GM18873 (cell line): Measurements from ENCODE around the gene CLIC6.

Experiments
- ATAC-seq: cut with Tn5 transposase; IDR thresholded peaks from one replicate; pipeline ENCODE4 v1.9.1; 2021; ENCODE audit warnings: mild to moderate bottlenecking, moderate library complexity, moderate number of reproducible peaks; ENCODE audit not compliant: unreplicated experiment, low FRiP score

CLIC6 gene

DNA sequence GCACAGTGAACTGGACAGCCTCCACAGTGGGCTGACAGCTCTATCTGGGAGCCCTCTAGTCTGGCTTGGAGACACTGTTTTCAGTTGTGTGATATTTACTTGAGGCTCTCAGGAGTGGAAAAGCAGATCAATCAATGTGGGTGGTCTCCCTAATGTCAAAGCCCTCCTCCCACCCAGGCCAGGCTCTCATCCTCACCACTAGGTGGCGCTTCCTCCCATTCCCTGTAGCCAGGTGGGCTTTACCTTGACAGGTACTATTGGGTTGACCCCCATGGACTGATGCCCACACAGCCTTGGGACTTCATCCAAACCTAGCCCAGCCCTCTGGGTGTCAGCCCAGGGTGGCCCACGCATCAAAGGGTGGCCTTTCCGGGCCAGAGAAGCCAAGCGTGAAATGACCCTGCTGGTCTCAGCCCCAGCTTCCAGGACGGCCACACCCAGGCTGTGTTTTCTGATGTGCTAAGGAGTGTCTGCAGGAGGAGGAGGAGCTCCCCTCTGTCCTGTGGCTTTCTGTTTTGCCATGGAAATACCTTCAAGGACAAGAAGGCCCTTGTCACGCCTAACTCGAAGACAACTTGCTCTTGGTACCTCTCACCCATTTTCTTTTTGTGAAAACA lies 54.0 kb downstream of the CLIC6 start:
- ATAC-seq: no peak

DNA sequence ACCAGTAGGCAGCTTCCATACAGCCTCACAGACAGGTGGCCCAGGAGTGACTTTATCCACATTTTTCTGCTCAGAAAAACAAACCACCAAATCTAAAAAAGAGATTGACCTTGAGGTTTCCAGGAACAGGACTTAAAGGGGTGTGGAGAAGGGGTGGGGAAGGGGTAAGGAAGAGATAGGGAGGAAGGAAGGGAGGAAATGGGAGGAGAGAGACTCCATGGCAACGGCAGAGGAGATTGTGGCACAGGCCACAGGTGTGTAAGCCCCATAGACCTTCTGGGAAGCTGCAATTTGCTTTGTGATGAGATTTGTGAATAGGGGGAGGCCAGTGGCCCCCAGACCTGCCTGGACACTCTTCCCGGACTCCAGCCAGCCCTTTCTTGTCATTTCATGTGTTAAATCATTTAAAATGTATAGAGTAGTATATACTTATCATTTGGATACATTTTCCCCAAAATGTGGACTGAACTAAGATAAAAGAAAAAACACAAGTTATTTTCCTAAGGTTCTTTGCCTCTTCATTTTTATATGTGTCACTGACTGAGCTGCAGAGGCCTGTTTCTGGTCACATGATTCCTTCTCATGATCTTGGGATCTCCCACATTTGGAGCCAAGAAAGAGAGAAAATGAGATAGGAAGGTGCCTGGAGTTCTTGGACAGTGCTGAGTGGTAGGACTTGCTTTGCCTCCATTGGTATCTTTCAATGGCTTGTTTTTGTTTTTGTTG lies 55.5 kb downstream of the CLIC6 start:
- no peak for ATAC-seq

DNA sequence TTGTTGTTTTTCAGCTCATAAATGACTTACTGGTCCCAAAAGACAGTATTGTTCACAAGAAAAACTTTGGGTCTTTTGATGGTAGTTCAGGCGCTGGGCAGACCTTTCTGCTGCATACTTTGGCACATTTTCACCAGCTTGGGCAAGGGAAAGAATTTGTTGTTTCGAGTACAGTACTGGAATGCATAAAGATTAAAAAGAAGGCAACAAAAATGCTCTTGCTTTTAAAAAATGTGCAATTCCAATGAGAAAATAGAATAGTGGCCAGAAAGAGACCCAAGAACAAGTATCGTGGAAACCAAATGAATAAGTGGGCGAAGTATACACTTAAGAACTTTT lies 56.0 kb downstream of the CLIC6 start:
- ATAC-seq: no peak

DNA sequence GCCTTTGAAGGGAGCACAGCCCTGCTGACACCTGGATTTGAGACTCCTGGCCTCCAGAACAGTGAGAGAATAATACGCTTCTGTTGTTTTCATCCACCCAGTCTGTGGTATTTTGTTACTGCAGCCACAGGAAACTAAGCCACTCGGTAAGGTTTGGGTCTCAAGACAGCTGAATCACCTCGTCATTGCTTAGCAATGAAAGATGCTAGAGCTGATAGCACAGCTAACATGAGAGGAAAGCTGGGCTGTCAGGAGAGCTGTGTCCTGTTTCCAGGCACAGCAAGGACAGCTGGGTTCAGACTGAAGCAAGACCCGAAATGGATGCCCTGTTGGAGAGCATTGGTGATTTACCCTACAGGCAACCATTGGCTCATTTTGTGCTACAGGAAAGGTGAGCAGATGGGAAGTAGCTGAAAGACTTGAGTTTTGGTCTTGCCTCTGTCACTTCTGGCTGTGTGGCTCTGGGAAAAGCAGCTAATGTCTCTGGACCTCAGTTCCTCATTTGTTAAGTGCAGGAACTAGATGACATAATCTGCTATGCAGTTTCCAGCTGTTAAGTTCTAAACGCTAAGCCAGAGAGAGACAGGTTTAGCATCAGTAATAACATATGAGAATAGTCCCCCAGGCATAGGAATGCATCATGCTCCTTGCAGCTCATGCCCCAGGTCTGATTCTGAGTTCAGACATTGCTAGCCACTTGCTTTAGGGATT lies 58.0 kb downstream of the CLIC6 start:
- no peak for ATAC-seq

DNA sequence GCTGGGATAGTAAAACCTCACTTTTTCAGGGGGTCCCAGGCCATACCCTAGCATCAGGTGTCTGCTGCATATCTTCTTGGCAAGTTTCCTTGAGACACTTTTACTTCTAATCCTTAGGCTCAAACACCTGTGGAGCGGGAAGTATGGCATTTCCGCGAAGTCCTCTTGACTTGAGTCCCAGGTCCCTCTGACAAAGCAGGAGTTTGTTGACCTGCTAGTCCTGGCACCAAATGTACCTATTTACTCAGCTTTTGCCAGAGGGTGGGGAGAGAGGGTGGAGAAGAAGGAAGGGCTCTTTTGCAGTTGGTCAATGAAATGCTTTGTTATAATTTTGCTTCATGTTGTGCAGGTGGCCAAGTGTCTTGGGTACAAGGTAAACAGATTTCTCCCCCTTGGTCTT lies 59.7 kb downstream of the CLIC6 start:
- no peak for ATAC-seq

DNA sequence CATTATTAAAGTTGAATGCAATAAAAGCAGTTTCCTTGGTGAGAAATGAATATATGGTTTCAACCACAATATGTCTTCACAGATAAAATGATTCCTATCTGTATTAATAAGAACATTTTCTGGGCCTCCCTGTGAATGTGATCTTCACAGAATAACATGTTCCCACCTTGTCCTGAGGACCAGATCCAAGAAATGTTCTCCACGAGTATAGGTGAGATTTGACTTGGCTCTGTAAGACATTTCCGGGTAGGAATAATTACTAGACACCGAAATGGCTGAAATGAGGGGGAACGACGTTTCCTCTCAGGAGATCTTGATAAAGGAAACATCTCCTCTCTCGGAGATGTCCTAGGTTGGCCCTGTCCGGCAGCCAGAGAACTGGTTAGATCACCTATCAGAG lies 61.4 kb downstream of the CLIC6 start:
- ATAC-seq: no peak

DNA sequence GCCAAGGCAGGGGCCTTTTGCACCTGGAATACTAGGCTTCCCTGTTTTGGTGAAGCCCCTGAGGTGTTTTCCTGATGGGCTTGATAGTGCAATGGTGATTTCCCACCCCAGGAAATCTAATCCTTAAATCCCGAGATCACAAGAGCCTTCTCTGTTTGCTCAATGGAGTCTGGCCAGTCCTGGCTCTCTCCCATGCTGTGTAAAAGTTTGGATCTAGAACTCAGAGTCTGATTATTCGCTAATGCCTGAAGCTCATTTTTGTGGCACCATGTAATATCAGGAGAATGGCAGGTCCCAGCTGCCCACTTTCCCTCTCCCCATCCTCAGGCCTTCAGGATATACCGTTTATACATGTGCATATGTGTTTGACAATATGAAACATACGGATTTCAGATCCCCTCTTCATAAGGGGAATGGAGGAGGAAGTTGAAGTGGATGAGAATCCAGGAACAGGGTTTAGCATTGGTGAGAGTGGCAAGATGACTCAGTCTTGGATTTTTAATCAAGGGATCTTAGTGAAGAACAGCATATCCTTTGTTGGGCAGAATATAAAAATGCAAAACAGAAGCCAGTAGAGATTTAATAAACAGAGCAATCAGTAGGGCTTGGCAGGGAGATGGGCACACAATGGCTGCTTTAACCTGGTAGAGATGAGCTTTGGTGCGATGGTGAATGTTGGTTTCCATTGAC lies 62.1 kb downstream of the CLIC6 start:
- ATAC-seq: no peak

DNA sequence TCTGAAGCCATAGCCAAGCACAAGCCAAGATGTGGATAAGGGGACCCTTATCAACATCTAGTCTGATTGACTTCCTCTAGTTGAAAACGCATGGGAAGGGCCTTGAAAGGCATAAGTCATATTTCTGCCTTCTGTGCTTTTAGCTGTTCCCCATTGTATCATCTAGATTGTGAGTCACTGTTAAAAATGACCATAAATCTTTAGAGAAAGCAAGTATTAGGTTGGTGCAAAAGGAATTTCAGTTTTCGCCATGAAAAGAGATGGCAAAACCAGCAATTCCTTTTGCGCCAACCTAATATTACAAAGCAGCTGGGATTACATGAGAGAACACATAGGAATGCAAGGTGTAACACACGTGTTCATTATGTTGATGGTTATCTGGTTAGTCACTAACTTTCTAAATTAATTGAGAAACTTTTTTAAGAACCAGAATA lies 63.6 kb downstream of the CLIC6 start:
- no peak for ATAC-seq

DNA sequence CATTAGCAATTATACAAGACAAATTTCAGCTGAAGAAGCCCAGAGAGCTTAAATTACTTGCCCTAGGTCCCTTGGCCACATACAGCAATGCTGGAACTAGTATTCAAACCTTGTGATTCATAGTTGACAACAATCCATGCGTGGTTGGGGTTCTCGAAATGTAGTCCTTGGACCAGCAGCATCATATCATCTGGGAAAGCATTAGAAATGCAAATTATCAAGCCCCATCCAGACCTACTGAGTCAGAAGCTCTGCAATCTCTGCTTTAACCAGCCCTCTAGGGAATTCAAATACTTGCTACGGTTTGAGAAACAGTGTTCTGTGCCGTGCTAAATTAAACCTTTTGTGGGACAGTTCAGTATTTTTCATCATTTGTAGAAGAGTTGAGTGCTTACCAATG lies 65.1 kb downstream of the CLIC6 start:
- no peak for ATAC-seq

DNA sequence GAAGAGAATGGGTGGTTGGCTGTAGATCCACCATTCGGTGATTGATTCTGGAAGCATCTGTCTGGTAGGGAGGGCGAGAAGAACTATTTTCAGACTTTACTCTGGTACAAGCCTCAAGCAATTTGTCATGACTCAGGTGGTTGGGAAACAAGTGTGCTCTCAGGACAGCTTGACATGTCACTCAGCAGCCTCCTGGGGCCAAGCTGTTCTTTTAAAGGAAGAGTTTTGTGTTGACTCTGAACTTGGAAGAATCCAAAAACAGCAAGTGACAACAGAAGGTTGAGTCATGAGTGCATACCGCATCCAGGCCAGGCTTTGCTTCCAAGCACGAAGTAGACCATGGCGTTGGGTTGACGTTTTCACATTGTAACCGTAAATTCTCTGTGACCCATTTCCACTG lies 65.9 kb downstream of the CLIC6 start:
- ATAC-seq: no peak

DNA sequence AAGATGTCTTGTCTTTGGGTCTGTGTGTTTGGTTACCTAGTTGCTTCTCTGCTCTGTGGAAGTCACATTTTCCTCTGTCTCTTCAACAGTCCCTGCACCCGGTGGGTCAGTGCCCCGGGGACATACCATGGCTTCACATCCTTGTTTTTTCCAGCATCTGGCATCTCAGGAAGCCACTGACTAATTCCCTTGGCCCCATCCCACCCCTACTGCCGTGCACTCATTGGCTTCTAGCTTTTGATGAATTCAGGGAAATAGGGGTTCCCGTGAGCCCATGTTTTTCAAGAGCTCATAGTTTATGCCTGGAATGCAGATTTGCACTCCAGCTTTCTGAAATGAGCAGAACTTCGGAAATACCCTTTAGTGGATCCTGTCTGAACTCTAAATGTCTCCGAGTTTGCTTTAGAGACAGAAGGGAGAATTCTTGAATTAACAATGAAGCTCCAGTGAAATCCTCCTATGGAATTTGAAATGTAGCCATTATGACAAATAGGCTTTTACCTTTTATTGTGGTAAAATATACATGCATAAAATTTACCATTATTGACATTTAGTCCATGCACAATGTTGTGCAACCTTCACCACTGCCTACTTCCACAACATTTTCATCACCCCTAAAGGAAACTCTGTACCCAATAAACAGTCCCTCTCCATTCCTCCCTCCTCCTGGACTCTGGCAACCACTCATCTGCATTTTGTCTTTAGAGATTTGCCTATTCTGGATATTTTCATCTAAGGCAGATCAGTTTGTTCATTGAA lies 67.5 kb downstream of the CLIC6 start:
- ATAC-seq: no peak

DNA sequence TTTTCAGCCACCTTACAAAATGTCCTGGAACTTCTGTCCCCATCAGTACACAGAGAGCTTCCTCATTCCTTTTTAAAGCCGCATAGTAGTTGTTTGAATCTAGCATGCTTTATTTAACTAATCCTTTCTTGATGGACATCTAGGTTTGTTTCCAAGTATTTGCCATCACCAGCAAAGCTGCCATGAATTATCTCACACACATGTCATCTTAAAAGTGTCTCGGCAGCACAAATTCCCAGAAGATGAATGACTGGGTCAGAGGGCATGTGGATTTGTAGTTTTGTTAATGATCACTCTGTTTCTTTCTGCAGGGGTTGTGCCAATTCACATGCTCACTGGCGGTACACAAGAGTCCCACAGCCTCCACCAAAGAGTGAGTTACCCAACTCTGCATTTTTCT lies 68.3 kb downstream of the CLIC6 start:
- ATAC-seq: no peak

DNA sequence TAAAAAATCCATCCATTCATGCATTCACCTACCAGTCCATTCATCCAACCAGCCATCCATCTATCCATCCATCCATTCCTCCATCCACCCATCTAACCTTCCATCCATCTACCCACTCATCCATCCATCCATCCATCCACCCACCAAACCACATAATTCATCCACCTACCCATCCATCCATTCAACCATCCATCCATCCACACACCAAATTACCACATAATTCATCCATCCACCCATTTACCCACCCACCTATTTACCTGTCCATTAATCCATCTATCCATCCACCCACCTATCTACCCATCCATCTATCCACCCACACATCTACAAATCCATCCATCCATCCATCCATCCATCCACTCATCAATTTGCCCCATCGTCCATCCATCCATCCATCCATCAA lies 71.4 kb downstream of the CLIC6 start:
- ATAC-seq: no peak

DNA sequence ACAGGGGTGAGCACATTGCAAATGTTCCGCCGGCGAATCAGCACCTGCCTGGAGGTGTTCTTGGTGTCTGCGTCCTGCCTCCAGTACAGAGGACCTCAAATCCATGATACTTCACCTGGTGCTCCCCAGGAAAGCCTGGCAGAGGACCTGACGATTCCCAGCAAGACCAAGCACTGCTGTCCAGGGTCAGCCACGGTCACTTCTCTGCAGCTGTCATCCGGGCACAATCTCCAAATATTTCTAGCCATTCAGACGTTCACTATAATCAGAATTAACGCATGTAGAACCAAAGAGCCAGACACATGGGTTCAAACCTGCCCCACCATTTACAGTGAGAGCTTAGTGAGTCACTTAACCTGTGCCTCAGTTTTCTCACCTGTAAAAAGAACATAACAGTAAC lies 74.5 kb downstream of the CLIC6 start:
- no peak for ATAC-seq

DNA sequence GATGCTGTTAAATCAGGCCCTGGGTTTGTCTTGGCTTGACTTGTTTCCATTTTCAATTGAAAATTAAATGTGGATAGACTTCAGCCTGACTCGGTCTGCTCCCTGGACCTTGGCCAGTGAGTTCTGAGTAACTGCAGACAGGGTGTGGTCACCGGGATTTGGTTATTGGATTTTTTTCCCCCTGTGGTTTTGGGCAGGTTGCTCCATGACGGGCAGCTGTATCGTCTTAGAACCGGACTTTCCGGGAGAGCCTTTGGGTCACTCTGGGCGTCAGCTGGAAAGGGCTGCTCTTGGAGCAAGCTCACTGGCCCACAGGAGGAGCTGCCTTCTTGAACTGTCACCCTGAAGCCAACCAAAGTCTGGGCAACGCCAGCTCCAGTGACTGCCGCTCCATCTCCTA lies 75.0 kb downstream of the CLIC6 start:
- ATAC-seq: no peak

DNA sequence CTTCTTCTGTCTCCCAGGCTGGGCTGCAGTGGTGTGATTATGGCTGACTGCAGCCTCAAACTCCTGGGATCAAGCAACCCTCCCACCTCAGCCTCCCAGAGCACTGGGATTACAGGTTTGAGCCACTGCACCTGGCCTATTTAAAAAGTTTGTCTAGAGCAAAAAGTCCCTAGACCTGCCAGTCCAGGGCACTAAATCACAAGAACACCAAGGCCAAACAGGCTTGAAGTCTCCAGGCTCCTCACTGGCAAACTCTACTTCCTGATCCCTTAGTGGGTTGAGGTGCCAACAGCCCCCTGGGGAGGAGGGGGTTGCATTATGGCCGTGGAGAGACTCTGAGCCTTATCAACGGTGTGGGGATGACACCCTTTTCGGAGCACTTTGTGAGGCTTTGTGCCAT lies 76.0 kb downstream of the CLIC6 start:
- no peak for ATAC-seq

DNA sequence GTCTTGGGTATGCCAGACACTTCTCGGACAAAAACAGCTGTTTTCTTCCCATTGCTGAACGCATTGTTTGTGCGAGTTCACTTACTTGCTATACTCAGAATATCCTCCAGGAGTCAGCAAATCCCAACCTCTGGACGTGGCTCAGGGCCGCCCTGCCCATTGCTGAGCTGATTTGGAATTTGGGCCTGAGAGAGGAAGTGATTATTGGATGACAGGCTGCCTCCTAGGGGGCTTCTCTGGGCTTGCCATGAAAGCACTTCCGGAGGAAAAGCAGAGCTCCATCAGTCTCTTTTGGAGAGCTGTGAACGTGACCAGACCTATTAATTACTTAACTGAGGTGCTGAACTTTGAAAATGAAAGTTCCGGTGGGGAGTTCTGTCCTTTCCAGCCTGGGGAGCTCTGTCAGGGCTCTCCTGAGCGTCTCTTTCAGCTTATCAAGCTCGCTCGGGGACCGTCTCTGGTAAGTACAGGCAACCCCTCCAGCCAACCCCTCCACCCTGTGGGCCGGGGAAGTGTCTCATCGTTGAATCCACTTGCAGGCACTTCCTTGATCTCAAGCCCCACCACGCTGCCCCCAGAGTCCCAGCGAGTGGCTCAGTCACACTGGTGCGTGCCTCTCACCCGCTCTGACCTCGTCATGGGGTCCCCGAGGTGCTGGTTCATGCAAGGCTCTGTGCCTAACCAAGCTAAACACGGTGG lies 76.9 kb downstream of the CLIC6 start:
- peak; percentile 71 for ATAC-seq

DNA sequence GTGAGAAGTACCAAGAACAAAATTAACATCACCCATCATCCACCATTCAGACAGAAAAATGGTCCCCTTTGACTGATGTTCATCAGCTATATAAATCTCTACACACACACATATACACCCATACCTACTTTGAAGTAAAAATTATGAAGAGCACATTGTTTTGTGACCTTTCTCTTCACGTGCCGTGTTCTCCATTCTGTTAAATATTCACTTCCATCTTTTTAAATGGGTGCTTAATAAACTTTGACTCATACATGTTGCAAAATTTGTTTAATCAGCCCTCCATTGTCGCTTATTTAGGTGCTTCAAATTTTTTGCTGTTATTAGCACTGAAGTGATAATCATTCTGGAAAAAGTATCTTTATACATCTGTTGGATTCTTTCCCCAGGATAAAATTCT lies 80.1 kb downstream of the CLIC6 start:
- ATAC-seq: no peak

DNA sequence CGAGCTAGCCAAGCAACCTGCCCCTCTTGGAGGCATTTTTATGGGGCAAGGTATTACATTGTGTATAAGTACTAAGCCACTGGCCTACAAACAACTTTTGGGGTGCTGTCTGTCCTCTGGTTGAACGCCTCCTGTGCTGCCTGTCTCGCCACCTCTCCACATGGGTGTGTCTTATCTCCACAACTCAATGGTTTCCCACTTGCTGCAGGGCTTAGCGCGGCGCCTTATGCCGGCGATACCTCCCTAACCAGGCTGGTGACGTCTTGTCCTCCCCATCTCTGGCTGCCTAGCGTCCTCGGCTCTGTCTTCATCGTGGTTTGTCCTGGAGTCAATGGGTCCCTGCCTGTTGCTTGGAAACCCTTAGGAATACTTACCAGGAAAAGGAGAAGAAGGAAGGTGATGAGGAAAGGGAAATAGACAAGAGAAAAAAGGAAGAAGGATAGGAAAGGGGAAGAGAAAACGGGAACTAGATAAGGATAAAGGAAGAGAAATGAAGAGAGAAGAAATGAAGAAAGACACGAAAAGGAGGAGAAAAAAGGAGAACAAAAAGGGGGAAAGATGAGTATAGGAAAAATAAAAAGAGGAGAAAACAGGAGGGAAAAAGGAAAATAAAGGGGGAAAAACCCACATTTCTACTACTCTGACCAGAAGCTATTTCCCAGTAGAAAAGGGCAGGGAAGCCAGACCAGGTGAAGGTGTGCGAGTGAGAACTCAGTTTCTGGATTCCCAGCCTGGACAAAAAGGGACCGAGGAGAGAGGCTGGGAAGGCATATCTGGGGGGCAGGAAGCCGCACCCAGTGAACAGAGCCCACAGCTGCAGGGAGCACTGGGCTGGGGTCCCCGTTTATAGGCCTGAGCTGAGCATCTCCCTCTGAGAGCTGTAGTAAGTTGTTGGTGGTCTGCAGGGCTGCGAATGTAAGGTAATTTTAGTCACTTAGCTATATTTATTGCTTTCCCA lies 86.2 kb downstream of the CLIC6 start:
- ATAC-seq: no peak
